ENCODE measurements around the gene PSME4. TPM values are rescaled to one million over a fixed set of nuclear protein-coding genes. Genes with fewer than 3 reads are reported as not detected.

PSME4 gene
- total RNA-seq, 1 experiment from 2014 or later = 87.4 TPM

GRCh38 chr2:54015798-54016699 is 45.3 kb upstream of the PSME4 start:
- H3K27me3 ChIP-seq (ENCODE audit: insufficient read depth, low read length) = no peaks in the 10 kb centered on the region
- Mint-ChIP-seq H3K9me3 (peaks cover 3 to 5% of the 10 kb centered on the region in 2 experiments; a peak in 3 of 5 replicates), H3K27ac (no peak overlapping the region), H3K36me3 (ENCODE audit: insufficient read depth in 1 of 3, low read depth in 3 of 3) (peaks cover 2 to 7% (median 3%) of the 10 kb centered on the region in 3 experiments; a peak in 3 of 7 replicates), H3K4me1 (no peaks in the 10 kb centered on the region), H3K4me3 (no peak overlapping the region), H3K27me3 (ENCODE audit: low read depth) (no peaks in the 10 kb centered on the region)
- H3K14ac ChIP-seq (ENCODE audit: insufficient read depth, low read length) = no peak overlapping the region
- TF ChIP-seq CTCF (conservative IDR thresholded peaks at IDR 0.05) = no peak
- H2AK5ac ChIP-seq (ENCODE audit: insufficient read length, low read length) = no peak overlapping the region
- H2BK20ac ChIP-seq (ENCODE audit: low read depth, low read length, poor library complexity, severe bottlenecking) = no peak overlapping the region
- no peaks in the 10 kb centered on the region for H3K23me2 ChIP-seq (ENCODE audit: insufficient read length, low read depth, low read length, poor library complexity, severe bottlenecking)
- WGBS (ENCODE audit: extremely low coverage, insufficient read length, low lambda C conversion rate) = no CpG with 5 or more reads among the region's 1 CpG
- no peak for DNase-seq
- H3K27ac ChIP-seq (ENCODE audit: insufficient read length, low read depth, low read length) = no peak overlapping the region
- H2AFZ ChIP-seq (ENCODE audit: low read length) = no peak overlapping the region
- H3K79me2 ChIP-seq (ENCODE audit: insufficient read depth, low read length) = no peaks in the 10 kb centered on the region
- no peak overlapping the region for H3K56ac ChIP-seq (ENCODE audit: insufficient read length, low read depth, low read length)
- H4K91ac ChIP-seq (ENCODE audit: insufficient read length, low read depth, low read length) = no peak overlapping the region
- no peaks in the 10 kb centered on the region for H3K4me1 ChIP-seq (ENCODE audit: insufficient read depth, low read length)
- H4K8ac ChIP-seq (replicated peaks; ENCODE audit: insufficient read length, low read depth, low read length) = no peak overlapping the region
- no peak overlapping the region for H3T11ph ChIP-seq (ENCODE audit: low read length)
- no peak overlapping the region for H3K4ac ChIP-seq (ENCODE audit: low read depth, low read length)
- H2BK5ac ChIP-seq (ENCODE audit: insufficient read length, low read length) = no peak overlapping the region
- H2BK15ac ChIP-seq (ENCODE audit: low read depth, low read length) = no peak overlapping the region
- no peak overlapping the region for H3K4me2 ChIP-seq (ENCODE audit: insufficient read depth, insufficient read length, low read length)
- H2BK12ac ChIP-seq (ENCODE audit: insufficient read length, low read depth, low read length) = no peak overlapping the region
- no peaks in the 10 kb centered on the region for H3K9me3 ChIP-seq (ENCODE audit: control insufficient read depth, low read depth, low read length)
- H2BK120ac ChIP-seq (ENCODE audit: low read depth, low read length, poor library complexity, severe bottlenecking) = no peak overlapping the region
- H3K9ac ChIP-seq (ENCODE audit: extremely low read depth, insufficient read length, low read length) = no peak overlapping the region
- H4K5ac ChIP-seq (ENCODE audit: insufficient read length, low read depth, low read length) = no peak overlapping the region
- no peak overlapping the region for H3K23ac ChIP-seq (ENCODE audit: insufficient read length, low read depth, low read length)
- H3K18ac ChIP-seq (ENCODE audit: insufficient read length, low read depth, low read length) = no peak overlapping the region
- H4K20me1 ChIP-seq (ENCODE audit: control insufficient read depth, insufficient read depth, insufficient read length) = no peaks in the 10 kb centered on the region
- no peaks in the 10 kb centered on the region for H3K79me1 ChIP-seq (ENCODE audit: insufficient read depth, low read depth, low read length, poor library complexity, severe bottlenecking)
